NCI-H2227 treated with DMSO at 0.1 percent for 48 hours (cell line): Measurements from ENCODE around the gene GHR.
A peak's percentile ranks its signal among the peaks of the same experiment; 100 is the strongest.
"Not testable (repeated sequence)": the region's sequence is repeated elsewhere in the genome, so short reads cannot be mapped to it uniquely, and the experiment has no call there.

ENCODE experiments used
- DNase-seq: peaks from one replicate; lab custom pipeline; 2025; lab: John Stamatoyannopoulos, UW

The GHR gene

GRCh38 chr5:42569953-42570548, 146.8 kb downstream of the GHR start:
- DNase-seq: no peak

GRCh38 chr5:42570966-42571960, 148.0 kb downstream of the GHR start:
- no peak for DNase-seq

- DNase-seq: no peak
These were observed 149.1 kb downstream of the GHR start for GRCh38 chr5:42572313-42572712.

- DNase-seq: no peak
These were observed 150.1 kb downstream of the GHR start for GRCh38 chr5:42573386-42573785.

GRCh38 chr5:42575914-42576313, 152.7 kb downstream of the GHR start:
- DNase-seq: not testable (repeated sequence)

- not testable (repeated sequence) for DNase-seq
These were observed 155.7 kb downstream of the GHR start for GRCh38 chr5:42578901-42579300.

GRCh38 chr5:42579320-42579719, 156.1 kb downstream of the GHR start:
- no peak for DNase-seq

GRCh38 chr5:42581845-42582244, 158.6 kb downstream of the GHR start:
- DNase-seq: no peak

GRCh38 chr5:42582723-42583122, 159.5 kb downstream of the GHR start:
- no peak for DNase-seq

- peak; percentile 36 for DNase-seq
These were observed 160.1 kb downstream of the GHR start for GRCh38 chr5:42583322-42583721.

- DNase-seq: no peak
These were observed 163.4 kb downstream of the GHR start for GRCh38 chr5:42586625-42587024.

- no peak for DNase-seq
These were observed 164.0 kb downstream of the GHR start for GRCh38 chr5:42587096-42587723.

- no peak for DNase-seq
These were observed 167.3 kb downstream of the GHR start for GRCh38 chr5:42590566-42590965.

GRCh38 chr5:42591015-42591414, 167.8 kb downstream of the GHR start:
- no peak for DNase-seq

- DNase-seq: no peak
These were observed 169.3 kb downstream of the GHR start for GRCh38 chr5:42592401-42593140.

GRCh38 chr5:42593591-42593990, 170.4 kb downstream of the GHR start:
- DNase-seq: no peak

GRCh38 chr5:42595597-42595996, 172.4 kb downstream of the GHR start:
- no peak for DNase-seq

GRCh38 chr5:42596817-42597216, 173.6 kb downstream of the GHR start:
- no peak for DNase-seq

GRCh38 chr5:42597318-42597937, 174.2 kb downstream of the GHR start:
- DNase-seq: no peak

- no peak for DNase-seq
These were observed 175.1 kb downstream of the GHR start for GRCh38 chr5:42598311-42598710.

GRCh38 chr5:42599106-42599505, 175.9 kb downstream of the GHR start:
- no peak for DNase-seq

GRCh38 chr5:42600441-42600840, 177.2 kb downstream of the GHR start:
- no peak for DNase-seq
